Thyroid gland (tissue), 4 donors: ENCODE measurements around the gene MROH2A. TPM values are rescaled to one million over a fixed set of nuclear protein-coding genes. Genes with fewer than 3 reads are reported as not detected.

ENCODE experiments used
- DNase-seq, 2 donors: peaks; one replicate each; pipeline ENCODE4 v3.0.0-alpha.2; 2019
- H3K27ac ChIP-seq, 3 donors: fragments of 200-600 bp; sonication (generic); 1 replicate in 2 of 3; 2 replicates in 1 of 3; pipeline ENCODE4 v1.5.1; 2016 to 2019; ENCODE audit warnings: mild to moderate bottlenecking in 1 of 3, moderate library complexity in 1 of 3
- H3K27me3 ChIP-seq: fragments of 200-600 bp; sonication (generic); one replicate; pipeline ENCODE4 v1.5.1; 2019
- H3K36me3 ChIP-seq, 2 donors: fragments of 200-600 bp; sonication (generic); one replicate each; pipeline ENCODE4 v1.5.1; 2016 to 2019
- H3K4me1 ChIP-seq, 2 donors: fragments of 200-600 bp; sonication (generic); one replicate each; pipeline ENCODE4 v1.5.1; 2017 to 2019
- H3K4me3 ChIP-seq, 3 donors: fragments of 200-600 bp; sonication (generic); replicated peaks in 1 of 3; 1 replicate in 2 of 3; 2 replicates in 1 of 3; pipeline ENCODE4 v1.5.1; 2016; ENCODE audit warnings: mild to moderate bottlenecking in 1 of 3
- H3K9me3 ChIP-seq: fragments of 200-600 bp; sonication (generic); one replicate; pipeline ENCODE4 v1.5.1; 2017
- CTCF ChIP-seq, 6 experiments: fragments of 200-600 bp in 3 of 6; fragments of 450-650 bp in 3 of 6; sonication (generic) in 3 of 6; IDR thresholded peaks; one replicate each; pipeline ENCODE4 v1.5.1; 2016 to 2019; ENCODE audit warnings: antibody characterized with exemption in 6 of 6, mild to moderate bottlenecking in 2 of 6, inconsistent platforms in 1 of 6, moderate library complexity in 1 of 6
- POLR2A ChIP-seq, 2 donors: fragments of 450-650 bp; IDR thresholded peaks; one replicate each; pipeline ENCODE4 v1.6.1; 2017; ENCODE audit warnings: antibody characterized with exemption in 2 of 2, mild to moderate bottlenecking in 2 of 2, moderate library complexity in 1 of 2
- WGBS, 2 donors: methylation state at CpG; one replicate each; pipeline ENCODE4 v1.1.5; 2017; 5-methylcytosine and 5-hydroxymethylcytosine counted together
- intact Hi-C: fragments of 100-400 bp; cut with DNase I; formaldehyde crosslinking; loops from one replicate; pipeline ENCODE4 v1.15.1; 2023
- total RNA-seq, 4 donors: library from RNA; depleted of rRNA; stranded (reverse); fragments of >200 nt; gene quantifications; one replicate each; pipeline ENCODE4 v1.2.3, GENCODE V29; 2016

The MROH2A gene
- total RNA-seq, 4 donors from 2014 or later, result 1.3 to 20.4 (median 9.3) TPM

DNA sequence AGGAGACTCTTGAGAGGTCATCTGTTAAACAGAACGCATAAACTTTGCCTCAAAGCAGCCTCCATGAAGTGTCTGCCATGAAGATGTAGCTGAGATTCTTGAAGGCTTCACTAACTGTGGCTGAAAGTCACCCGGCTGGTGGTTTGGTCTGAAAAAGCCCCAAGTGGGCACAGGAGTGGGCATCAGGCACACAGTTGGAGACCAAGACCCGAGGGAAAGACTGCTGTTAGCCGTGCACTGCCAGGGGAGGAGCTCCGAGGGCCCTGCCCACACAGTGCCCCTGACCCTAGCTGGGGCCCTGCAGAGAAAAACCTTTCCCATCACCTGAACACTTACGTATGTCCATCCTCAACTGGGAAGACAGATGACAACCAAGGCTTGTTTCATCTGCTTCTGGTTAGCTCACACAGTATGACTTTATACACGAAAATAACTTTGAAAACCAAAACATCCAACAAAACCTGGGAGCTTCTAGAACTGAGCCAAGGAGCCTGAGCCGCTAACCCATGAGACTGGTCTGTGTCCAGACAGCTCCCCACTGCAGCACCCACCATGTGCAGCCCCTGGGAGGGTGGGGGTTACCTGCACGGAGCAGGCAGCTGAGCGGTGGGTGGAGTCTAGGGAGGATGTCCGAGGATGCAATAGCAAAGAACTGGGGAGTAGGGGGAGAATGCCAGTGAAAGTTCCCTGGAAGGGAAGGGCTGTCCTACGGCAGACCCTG lies 60.8 kb downstream of the MROH2A start:
- Histone ChIP-seq H3K27ac (no peak overlapping the region), H3K27me3 (no peaks in the 10 kb centered on the region), H3K4me1 (no peaks in the 10 kb centered on the region), H3K9me3 (no peaks in the 10 kb centered on the region), H3K36me3 (no peaks in the 10 kb centered on the region), H3K4me3 (no peak overlapping the region)
- intact Hi-C loops, result no loop called here
- no peak for DNase-seq
- no peak for TF ChIP-seq CTCF (IDR thresholded peaks at IDR 0.05)
- no peak for TF ChIP-seq POLR2A (IDR thresholded peaks at IDR 0.05)
- 81 to 87% methylated on average over 12 of the region's 12 CpGs for WGBS, 2 donors

DNA sequence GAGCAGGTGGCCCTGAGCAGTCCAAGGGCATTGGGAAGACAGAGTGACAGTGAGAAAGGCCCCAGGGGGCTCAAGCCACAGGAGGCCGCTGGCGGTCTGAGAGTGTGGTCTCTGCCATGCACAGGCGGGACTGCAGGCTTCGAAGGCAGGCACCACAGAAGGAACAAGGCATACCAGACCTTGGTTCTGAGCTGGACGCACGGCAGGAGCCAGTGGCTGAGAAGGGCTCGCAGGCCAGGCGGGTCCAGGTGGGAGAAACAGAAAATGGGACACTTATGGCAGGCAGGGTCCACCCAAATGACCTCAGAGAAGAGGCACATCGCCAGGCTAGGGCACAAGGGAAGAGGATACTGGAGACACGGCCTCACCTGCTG lies 61.3 kb downstream of the MROH2A start:
- H3K27ac ChIP-seq, result no peak overlapping the region

GRCh38 chr2:233840520-233840919 lies 62.4 kb downstream of the MROH2A start:
- no peaks in the 10 kb centered on the region for H3K36me3 ChIP-seq
- H3K4me1 ChIP-seq, result no peaks in the 10 kb centered on the region
- TF ChIP-seq POLR2A (IDR thresholded peaks at IDR 0.05) (no peak), CTCF (IDR thresholded peaks at IDR 0.05) (no peak)
- no peaks in the 10 kb centered on the region for H3K9me3 ChIP-seq
- WGBS, 2 donors, result 93 to 95% methylated on average over 9 of the region's 9 CpGs
- H3K27me3 ChIP-seq, result no peaks in the 10 kb centered on the region
- no peak overlapping the region for H3K27ac ChIP-seq
- intact Hi-C loops, result no loop called here
- H3K4me3 ChIP-seq, result no peak overlapping the region
- no peak for DNase-seq

More for the DNA sequence above, 61.3 kb downstream of the MROH2A start:
- no peaks in the 10 kb centered on the region for H3K4me1 ChIP-seq
- 96 to 97% methylated on average over 10 of the region's 10 CpGs for WGBS, 2 donors
- intact Hi-C loops, result no loop called here
- no peaks in the 10 kb centered on the region for H3K9me3 ChIP-seq
- no peaks in the 10 kb centered on the region for H3K36me3 ChIP-seq
- TF ChIP-seq CTCF (IDR thresholded peaks at IDR 0.05), result no peak
- no peak for TF ChIP-seq POLR2A (IDR thresholded peaks at IDR 0.05)
- H3K4me3 ChIP-seq, result no peak overlapping the region
- no peak for DNase-seq
- H3K27me3 ChIP-seq, result no peaks in the 10 kb centered on the region

- 98 to 99% methylated on average over 11 of the region's 11 CpGs for WGBS, 2 donors
- intact Hi-C loops, result no loop called here
- no peak for DNase-seq
These were observed 63.1 kb downstream of the MROH2A start for GRCh38 chr2:233841183-233841582.

More at GRCh38 chr2:233841183-233841582, 63.1 kb downstream of the MROH2A start:
- H3K36me3 ChIP-seq, result no peaks in the 10 kb centered on the region
- H3K9me3 ChIP-seq, result no peaks in the 10 kb centered on the region
- H3K27me3 ChIP-seq, result no peaks in the 10 kb centered on the region
- TF ChIP-seq POLR2A (IDR thresholded peaks at IDR 0.05) (no peak), CTCF (IDR thresholded peaks at IDR 0.05) (no peak)
- no peak overlapping the region for H3K27ac ChIP-seq
- no peaks in the 10 kb centered on the region for H3K4me1 ChIP-seq
- no peak overlapping the region for H3K4me3 ChIP-seq
